ENCODE results near the gene CDX4.
"Not testable (repeated sequence)": the region's sequence is repeated elsewhere in the genome, so short reads cannot be mapped to it uniquely, and the experiment has no call there.

The CDX4 gene

GRCh38 chrX:73446831-73447230 lies at the start of gene CDX4:
TSS of gene CDX4 (plus strand) at chrX:73447053. CDS start at chrX:73447254, 201 bp downstream.
- in situ Hi-C loops (cut with MboI; ENCODE audit: low pct_unique_long_range_greater_than_20kb, low sequenced_read_pairs), result no loop called here
- no peak for DNase-seq

- in situ Hi-C loops (cut with MboI; ENCODE audit: low pct_unique_long_range_greater_than_20kb, low sequenced_read_pairs), result no loop called here
These were observed 48.5 kb upstream of the CDX4 start for GRCh38 chrX:73398185-73398914.

GRCh38 chrX:73400136-73400748 lies 46.6 kb upstream of the CDX4 start:
- in situ Hi-C loops (cut with MboI; ENCODE audit: low pct_unique_long_range_greater_than_20kb, low sequenced_read_pairs), result no loop called here
- no peak for DNase-seq

More at GRCh38 chrX:73398185-73398914, 48.5 kb upstream of the CDX4 start:
- DNase-seq, result no peak

- in situ Hi-C loops (cut with MboI; ENCODE audit: low pct_unique_long_range_greater_than_20kb, low sequenced_read_pairs), result no loop called here
- no peak for DNase-seq
These were observed 45.1 kb upstream of the CDX4 start for GRCh38 chrX:73401591-73402266.

GRCh38 chrX:73412930-73413329 lies 33.9 kb upstream of the CDX4 start:
- DNase-seq, result no peak
- in situ Hi-C loops (cut with MboI; ENCODE audit: low pct_unique_long_range_greater_than_20kb, low sequenced_read_pairs), result no loop called here

- no peak for DNase-seq
- in situ Hi-C loops (cut with MboI; ENCODE audit: low pct_unique_long_range_greater_than_20kb, low sequenced_read_pairs), result no loop called here
These were observed 500 bp downstream of the CDX4 start for GRCh38 chrX:73447311-73447794.

GRCh38 chrX:73448379-73448778 lies 1.5 kb downstream of the CDX4 start:
- in situ Hi-C loops (cut with MboI; ENCODE audit: low pct_unique_long_range_greater_than_20kb, low sequenced_read_pairs), result no loop called here
- DNase-seq, result no peak

GRCh38 chrX:73455171-73455570 lies 8.3 kb downstream of the CDX4 start:
- DNase-seq, result no peak
- in situ Hi-C loops (cut with MboI; ENCODE audit: low pct_unique_long_range_greater_than_20kb, low sequenced_read_pairs), result no loop called here

GRCh38 chrX:73457306-73457705 lies 10.5 kb downstream of the CDX4 start:
- DNase-seq, result no peak
- in situ Hi-C loops (cut with MboI; ENCODE audit: low pct_unique_long_range_greater_than_20kb, low sequenced_read_pairs), result no loop called here

GRCh38 chrX:73468376-73468775 lies 21.5 kb downstream of the CDX4 start:
- in situ Hi-C loops (cut with MboI; ENCODE audit: low pct_unique_long_range_greater_than_20kb, low sequenced_read_pairs), result no loop called here
- DNase-seq, result no peak

- in situ Hi-C loops (cut with MboI; ENCODE audit: low pct_unique_long_range_greater_than_20kb, low sequenced_read_pairs), result no loop called here
- no peak for DNase-seq
These were observed 32.1 kb downstream of the CDX4 start for GRCh38 chrX:73478961-73479360.

GRCh38 chrX:73481521-73481920 lies 34.7 kb downstream of the CDX4 start:
- in situ Hi-C loops (cut with MboI; ENCODE audit: low pct_unique_long_range_greater_than_20kb, low sequenced_read_pairs), result no loop called here
- no peak for DNase-seq

GRCh38 chrX:73490661-73491060 lies 43.8 kb downstream of the CDX4 start:
- DNase-seq, result no peak
- in situ Hi-C loops (cut with MboI; ENCODE audit: low pct_unique_long_range_greater_than_20kb, low sequenced_read_pairs), result no loop called here

- in situ Hi-C loops (cut with MboI; ENCODE audit: low pct_unique_long_range_greater_than_20kb, low sequenced_read_pairs); DNase-seq: not testable (repeated sequence)
These were observed 45.3 kb downstream of the CDX4 start for GRCh38 chrX:73492178-73492577.
